GM18861 (cell line): ENCODE measurements around the gene SOBP.

Experiments used
- ATAC-seq: cut with Tn5 transposase; IDR thresholded peaks from one replicate; pipeline ENCODE4 v1.9.1; 2021; ENCODE audit not compliant: unreplicated experiment

SOBP gene

GRCh38 chr6:107613651-107614379, 123.9 kb downstream of the SOBP start:
- no peak for ATAC-seq

- ATAC-seq, result no peak
Observed at GRCh38 chr6:107614828-107615227, 124.9 kb downstream of the SOBP start.

GRCh38 chr6:107616775-107617174, 126.9 kb downstream of the SOBP start:
- ATAC-seq, result no peak

GRCh38 chr6:107617341-107617932, 127.5 kb downstream of the SOBP start:
- no peak for ATAC-seq

GRCh38 chr6:107618672-107619071, 128.8 kb downstream of the SOBP start:
- ATAC-seq, result peak; percentile 99

- ATAC-seq, result no peak
Observed at GRCh38 chr6:107620732-107621131, 130.8 kb downstream of the SOBP start.

GRCh38 chr6:107621229-107621937, 131.5 kb downstream of the SOBP start:
- ATAC-seq, result no peak

- no peak for ATAC-seq
Observed at GRCh38 chr6:107622269-107622668, 132.4 kb downstream of the SOBP start.

- ATAC-seq, result no peak
Observed at GRCh38 chr6:107624050-107624449, 134.1 kb downstream of the SOBP start.

GRCh38 chr6:107624541-107624940, 134.6 kb downstream of the SOBP start:
- no peak for ATAC-seq

GRCh38 chr6:107625264-107625663, 135.3 kb downstream of the SOBP start:
- ATAC-seq, result no peak

- ATAC-seq, result no peak
Observed at GRCh38 chr6:107626645-107627044, 136.7 kb downstream of the SOBP start.

- ATAC-seq, result no peak
Observed at GRCh38 chr6:107627969-107628368, 138.1 kb downstream of the SOBP start.

- no peak for ATAC-seq
Observed at GRCh38 chr6:107628878-107629277, 139.0 kb downstream of the SOBP start.

- ATAC-seq, result no peak
Observed at GRCh38 chr6:107629548-107630129, 139.7 kb downstream of the SOBP start.

GRCh38 chr6:107630348-107630977, 140.5 kb downstream of the SOBP start:
- ATAC-seq, result no peak

- no peak for ATAC-seq
Observed at GRCh38 chr6:107632381-107633136, 142.6 kb downstream of the SOBP start.

- ATAC-seq, result no peak
Observed at GRCh38 chr6:107633680-107634323, 143.9 kb downstream of the SOBP start.

- no peak for ATAC-seq
Observed at GRCh38 chr6:107634324-107635056, 144.6 kb downstream of the SOBP start.
